K562 (cell line): ENCODE data around the gene EXOC7. TPM values are rescaled to one million over a fixed set of nuclear protein-coding genes. Genes with fewer than 3 reads are reported as not detected.

ENCODE experiments used
- ATAC-seq: fragments of 200-7000 bp; cut with Tn5 transposase; 3 replicates; pipeline ENCODE4 v1.9.1; 2020; ENCODE audit warnings: moderate library complexity
- BruUV-seq: library from RNA; stranded (reverse); fragments of 400-500 nt; replicated peaks from 2 replicates; lab custom pipeline; 2021; lab: Mats Ljungman, UMichigan
- CTCF ChIA-PET: fragments of 300-600 bp; formaldehyde crosslinking; extraction: SDS; loops from one replicate; lab custom pipeline; 2021; ENCODE audit warnings: low intra/inter-chr PET ratio; lab: Yijun Ruan, JAX
- POLR2A ChIA-PET: fragments of 300-600, 350-650 bp; sonication (Branson Sonifier 250); formaldehyde crosslinking; extraction: SDS; loops from one replicate; lab custom pipeline; 2021; ENCODE audit warnings: antibody characterized with exemption, inconsistent platforms; lab: Yijun Ruan, JAX
- DNase-seq, 4 experiments: peaks; one replicate each; pipeline versions ENCODE4 v3.0.0 to v3.0.0-alpha.2; 2011 to 2018; ENCODE audit warnings: low spot score in 3 of 4, mixed read lengths in 3 of 4; ENCODE audit errors: extremely low read depth in 1 of 4
- FAIRE-seq: peaks from 2 replicates; lab custom pipeline; 2011; peaks lifted over from hg19 to GRCh38; lab: Jason Lieb, UNC
- H2AFZ ChIP-seq: 2 replicates; pipeline ENCODE4 v1.6.0; 2011; ENCODE audit warnings: low read depth, low read length, control low read depth, inconsistent platforms
- H3K27ac ChIP-seq: fragments of 200-600 bp; 3 replicates; pipeline ENCODE4 v1.8.0; 2011; ENCODE audit warnings: low read depth, mild to moderate bottlenecking, control low read depth, inconsistent platforms, low read length, moderate library complexity, mixed read lengths; ENCODE audit errors: extremely low read depth
- H3K27me3 ChIP-seq, 2 experiments: fragments of 300-600 bp in 1 of 2; 2 replicates in 1 of 2; 3 replicates in 1 of 2; pipeline versions ENCODE4 v1.6.0 to v1.8.0; 2011; ENCODE audit warnings: inconsistent platforms in 2 of 2, low read length in 2 of 2, mild to moderate bottlenecking in 1 of 2, mixed read lengths in 1 of 2, moderate library complexity in 1 of 2; ENCODE audit not compliant: control insufficient read depth in 2 of 2, insufficient read depth in 2 of 2
- H3K36me3 ChIP-seq: fragments of 300-600 bp; 3 replicates; pipeline ENCODE4 v1.8.0; 2011; ENCODE audit warnings: mild to moderate bottlenecking, low read length, inconsistent platforms; ENCODE audit not compliant: control insufficient read depth, insufficient read depth
- H3K4me1 ChIP-seq, 2 experiments: fragments of 200-600 bp in 1 of 2; replicated peaks in 1 of 2; 2 replicates in 1 of 2; 3 replicates in 1 of 2; pipeline versions ENCODE4 v1.5.1 to v1.8.0; 2011; ENCODE audit warnings: inconsistent platforms in 2 of 2, low read length in 2 of 2, mild to moderate bottlenecking in 1 of 2, mixed read lengths in 1 of 2, moderate library complexity in 1 of 2; ENCODE audit not compliant: control insufficient read depth in 2 of 2, insufficient read depth in 2 of 2
- H3K4me2 ChIP-seq: 2 replicates; pipeline ENCODE4 v1.6.1; 2011; ENCODE audit warnings: low read length, control low read depth, inconsistent platforms, mixed read lengths; ENCODE audit not compliant: insufficient read depth
- H3K4me3 ChIP-seq: fragments of 200-600 bp; sonication (generic), shearing (Covaris generic); 2 replicates; pipeline ENCODE4 v1.5.1; 2016; ENCODE audit warnings: control low read depth, inconsistent platforms
- H3K79me2 ChIP-seq: fragments of 200-600 bp; 3 replicates; pipeline ENCODE4 v1.8.0; 2011; ENCODE audit warnings: low read length, inconsistent platforms; ENCODE audit not compliant: control insufficient read depth, insufficient read depth
- H3K9ac ChIP-seq, 2 experiments: 2 replicates each; pipeline versions ENCODE4 v1.6.0 to v1.6.1; 2011; ENCODE audit warnings: low read depth in 2 of 2, low read length in 2 of 2, control low read depth in 1 of 2, inconsistent platforms in 1 of 2, mild to moderate bottlenecking in 1 of 2, mixed read lengths in 1 of 2; ENCODE audit not compliant: insufficient read depth in 1 of 2
- H3K9me1 ChIP-seq: one replicate; pipeline ENCODE4 v1.6.0; 2011; ENCODE audit warnings: inconsistent platforms, mild to moderate bottlenecking, low read length, moderate library complexity; ENCODE audit not compliant: control insufficient read depth, insufficient read depth
- H3K9me3 ChIP-seq: replicated peaks from 2 replicates; pipeline ENCODE4 v1.5.1; 2011; ENCODE audit warnings: low read depth, low read length, inconsistent platforms; ENCODE audit not compliant: control insufficient read depth, insufficient read depth
- H4K20me1 ChIP-seq: replicated peaks from 2 replicates; pipeline ENCODE4 v1.6.1; 2011; ENCODE audit warnings: low read length, inconsistent platforms, mixed read lengths; ENCODE audit not compliant: control insufficient read depth, insufficient read depth
- CBX2 ChIP-seq: fragments of 200-600 bp; sonication (generic); IDR thresholded peaks from one replicate; pipeline ENCODE4 v1.6.1; 2012; ENCODE audit warnings: mild to moderate bottlenecking, low read length, inconsistent platforms; ENCODE audit not compliant: insufficient read depth, poor library complexity, severe bottlenecking
- CHD1 ChIP-seq: fragments of 200-600 bp; sonication (generic); IDR thresholded peaks from one replicate; pipeline ENCODE4 v1.6.1; 2012; ENCODE audit warnings: mild to moderate bottlenecking, moderate library complexity, low read length, inconsistent platforms
- ETS2 ChIP-seq: IDR thresholded peaks from 2 replicates; pipeline ENCODE4 v1.6.1; 2016; ENCODE audit warnings: borderline replicate concordance, missing genetic modification characterization, mild to moderate bottlenecking, moderate library complexity, missing compliant biosample characterization; ENCODE audit not compliant: poor library complexity, severe bottlenecking
- FOXA1 ChIP-seq: fragments of 450-650 bp; IDR thresholded peaks from 2 replicates; pipeline ENCODE4 v1.6.1; 2016; ENCODE audit warnings: mild to moderate bottlenecking, borderline replicate concordance
- KDM1A ChIP-seq, 2 experiments: fragments of 450-650 bp; IDR thresholded peaks; 2 replicates each; pipeline ENCODE4 v1.6.1; 2016; ENCODE audit warnings: mild to moderate bottlenecking in 2 of 2
- PTRF ChIP-seq: fragments of 450-650 bp; IDR thresholded peaks from 2 replicates; pipeline ENCODE4 v1.6.1; 2016; ENCODE audit warnings: mild to moderate bottlenecking, missing genetic modification characterization, missing compliant biosample characterization
- RBM15 ChIP-seq: fragments of 200-400 bp; formaldehyde crosslinking; IDR thresholded peaks from 2 replicates; pipeline ENCODE4 v1.6.1; 2018; ENCODE audit warnings: mild to moderate bottlenecking, low read length, moderate library complexity; ENCODE audit not compliant: insufficient read depth
- TAF15 ChIP-seq: fragments of 200-400 bp; formaldehyde crosslinking; IDR thresholded peaks from 2 replicates; pipeline ENCODE4 v1.6.1; 2017; ENCODE audit warnings: mild to moderate bottlenecking, low read depth, low read length, moderate library complexity
- ZBTB7A ChIP-seq: IDR thresholded peaks from 2 replicates; pipeline ENCODE4 v1.6.1; 2011; ENCODE audit warnings: low read depth, mild to moderate bottlenecking, low read length, moderate library complexity, borderline replicate concordance; ENCODE audit not compliant: control insufficient read depth
- WGBS: fragments of 100-300 bp; shearing (Covaris generic); methylation state at CpG from one replicate; pipeline ENCODE4 v1.1.6; 2016; ENCODE audit warnings: low coverage, mixed read lengths; ENCODE audit not compliant: insufficient coverage; ENCODE audit errors: missing lambda C conversion rate; 5-methylcytosine and 5-hydroxymethylcytosine counted together
- in situ Hi-C: fragments of 300-500 bp; cut with MboI; formaldehyde crosslinking; loops from 4 replicates; pipeline ENCODE4 v1.15.0; 2018; ENCODE audit warnings: inconsistent platforms, mixed read lengths
- intact Hi-C: fragments of 100-400 bp; cut with micrococcal nuclease; formaldehyde crosslinking; loops from 2 replicates; pipeline ENCODE4 v1.14.2; 2022
- polyA plus RNA-seq, 8 experiments: library from polyadenylated mRNA; depleted of rRNA in 4 of 8; stranded (reverse) in 5 of 8; unstranded in 3 of 8; fragments of >200 nt; fragmentation: Nextera tagmentation in 2 of 8; fragmentation: Illumina TruSeq in 1 of 8; extraction: Ambion mirVana in 2 of 8; extraction: Trizol in 1 of 8; gene quantifications; 2 replicates each; pipeline versions ENCODE4 v1.2.1 to v1.2.3, GENCODE V29; 2011 to 2014; ENCODE audit warnings: inconsistent platforms in 1 of 8, missing spikeins in 1 of 8
- total RNA-seq, 7 experiments: library from RNA; depleted of rRNA in 6 of 7; stranded (reverse); fragments of >200 nt in 6 of 7; fragmentation: Illumina TruSeq in 2 of 7; extraction: Trizol in 2 of 7; gene quantifications; 2 replicates each; pipeline versions ENCODE4 v1.2.1 to v1.2.3, GENCODE V29; 2011 to 2021; ENCODE audit warnings: low replicate concordance in 1 of 7
- TF ChIP-seq, protein P1 (sequence below): fragments of 250-450 bp; sonication (Bioruptor Pico); IDR thresholded peaks from 2 replicates; pipeline ENCODE4 v1.8.0; 2022; ENCODE audit warnings: moderate library complexity, mild to moderate bottlenecking, inconsistent platforms

The EXOC7 gene
- total and polyA plus RNA-seq, 9 of the 15 experiments (the other 6 are each of a cell fraction or from before 2014, with no cell fraction given), result 18.6 to 57.0 (median 35.0) TPM

DNA sequence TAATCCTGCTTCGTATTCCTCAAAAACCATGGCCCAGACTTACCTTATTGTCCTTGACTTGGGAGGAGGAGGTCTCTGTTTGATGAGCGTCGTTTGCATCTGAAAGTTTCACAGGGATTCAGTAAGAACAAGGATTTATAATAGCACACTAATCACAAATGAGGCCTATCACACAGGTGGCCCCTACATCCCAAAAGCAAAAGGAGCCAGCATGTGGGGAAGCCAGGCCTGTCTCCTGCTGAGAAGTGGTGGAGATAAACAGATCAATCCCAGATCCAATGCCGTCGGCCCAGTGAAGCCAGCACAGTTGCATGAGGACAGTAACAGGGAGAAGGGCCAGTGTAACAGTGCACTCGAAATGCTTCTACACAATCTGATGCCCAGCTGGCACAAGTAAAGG, 63.2 kb downstream of the EXOC7 start:
- H3K79me2 ChIP-seq, result no peaks in the 10 kb centered on the region
- intact Hi-C loops, result no loop called here
- no peaks in the 10 kb centered on the region for H3K9me1 ChIP-seq
- FAIRE-seq, result no peak
- no peaks in the 10 kb centered on the region for H3K9me3 ChIP-seq
- H3K27me3 ChIP-seq, result no peaks in the 10 kb centered on the region
- H3K9ac ChIP-seq, result no peak overlapping the region
- no peak overlapping the region for H2AFZ ChIP-seq
- CTCF ChIA-PET, result no interaction called here
- in situ Hi-C loops, result no loop called here
- H3K4me1 ChIP-seq, result no peaks in the 10 kb centered on the region; a peak in 1 of 5 replicates
- no TSS peak for BruUV-seq
- no peak overlapping the region for H3K4me3 ChIP-seq
- peaks cover 74% of the 10 kb centered on the region for H3K36me3 ChIP-seq
- TF ChIP-seq PTRF (tag) (no peak), CHD1 (no peak), FOXA1 (no peak), ZBTB7A (no peak), TAF15 (no peak), KDM1A (IDR thresholded peaks at IDR 0.05) (no peak), ETS2 (tag) (no peak), RBM15 (no peak), CBX2 (no peak)
- TF ChIP-seq, protein P1, sequence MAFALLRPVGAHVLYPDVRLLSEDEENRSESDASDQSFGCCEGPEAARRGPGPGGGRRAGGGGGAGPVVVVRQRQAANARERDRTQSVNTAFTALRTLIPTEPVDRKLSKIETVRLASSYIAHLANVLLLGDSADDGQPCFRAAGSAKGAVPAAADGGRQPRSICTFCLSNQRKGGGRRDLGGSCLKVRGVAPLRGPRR (CRISPR knock-in tag), result no peak
- no peak overlapping the region for H3K4me2 ChIP-seq
- POLR2A ChIA-PET, result interaction anchor here (0.6 to 1.3 kb wide), 3 partner anchors 9 to 129 kb away, joined by 3 to 5 read pairs (median 3); no protein-coding TSS in a partner anchor
- 0 out of 2 replicates have a peak, but pooled peaks cover 9% of the 10 kb centered on the region for H4K20me1 ChIP-seq
- H3K27ac ChIP-seq, result no peak overlapping the region
- no peak for DNase-seq
- WGBS, result 67% methylated on average over 6 of the region's 6 CpGs
- ATAC-seq, result no peak
